Neural cell (in vitro differentiated cells): Measurements from ENCODE around the gene DBH. TPM values are rescaled to one million over a fixed set of nuclear protein-coding genes. Genes with fewer than 3 reads are reported as not detected.

Source experiments
- H2AFZ ChIP-seq: fragments of 200-600, 300-800 bp; sonication (generic), shearing (Covaris generic); 2 replicates; pipeline ENCODE4 v1.6.0; 2014; ENCODE audit warnings: low read depth, mild to moderate bottlenecking, antibody characterized with exemption, low read length, moderate library complexity
- H3F3A ChIP-seq: fragments of 200-600 bp; shearing (Covaris generic); 2 replicates; pipeline ENCODE4 v1.6.1; 2016; ENCODE audit warnings: mild to moderate bottlenecking, moderate library complexity, mixed read lengths, antibody characterized with exemption, low read length; ENCODE audit not compliant: insufficient read depth, poor library complexity, severe bottlenecking
- H3K27ac ChIP-seq: fragments of 200-600, 300-800 bp; sonication (generic), shearing (Covaris generic); 2 replicates; pipeline ENCODE4 v1.5.1; 2014; ENCODE audit warnings: mild to moderate bottlenecking, low read length, moderate library complexity
- H3K27me3 ChIP-seq: fragments of 300-800, 200-600 bp; sonication (generic), shearing (Covaris generic); 2 replicates; pipeline ENCODE4 v1.6.0; 2014; ENCODE audit warnings: mild to moderate bottlenecking, low read depth, low read length, moderate library complexity; ENCODE audit not compliant: insufficient read depth
- H3K36me3 ChIP-seq: fragments of 300-800, 200-600 bp; sonication (generic), shearing (Covaris generic); 2 replicates; pipeline ENCODE4 v1.5.1; 2014; ENCODE audit warnings: mild to moderate bottlenecking, antibody characterized with exemption, low read length, moderate library complexity; ENCODE audit not compliant: insufficient read depth
- H3K4me2 ChIP-seq: fragments of 300-800, 200-600 bp; sonication (generic), shearing (Covaris generic); 2 replicates; pipeline ENCODE4 v1.6.0; 2014; ENCODE audit warnings: mild to moderate bottlenecking, low read length
- H3K4me3 ChIP-seq: fragments of 300-800, 200-600 bp; sonication (generic), shearing (Covaris generic); 2 replicates; pipeline ENCODE4 v1.5.1; 2014; ENCODE audit warnings: mild to moderate bottlenecking, low read length, moderate library complexity
- H3K79me2 ChIP-seq: fragments of 200-600 bp; shearing (Covaris generic); replicated peaks from 2 replicates; pipeline ENCODE4 v1.6.0; 2014; ENCODE audit warnings: mild to moderate bottlenecking, low read length, moderate library complexity; ENCODE audit not compliant: insufficient read depth
- H3K9ac ChIP-seq: fragments of 300-800, 200-600 bp; sonication (generic), shearing (Covaris generic); 2 replicates; pipeline ENCODE4 v1.6.1; 2016; ENCODE audit warnings: mild to moderate bottlenecking, low read length, mixed read lengths
- H3K9me2 ChIP-seq: fragments of 200-600 bp; shearing (Covaris generic); 2 replicates; pipeline ENCODE4 v1.6.1; 2016; ENCODE audit warnings: mild to moderate bottlenecking, low read length, mixed read lengths; ENCODE audit not compliant: insufficient read depth
- H3K9me3 ChIP-seq: fragments of 200-600, 300-800 bp; sonication (generic), shearing (Covaris generic); 2 replicates; pipeline ENCODE4 v1.6.1; 2016; ENCODE audit warnings: mild to moderate bottlenecking, mixed run types, low read length, moderate library complexity, mixed read lengths
- H4K20me1 ChIP-seq: fragments of 200-600 bp; shearing (Covaris generic); 2 replicates; pipeline ENCODE4 v1.6.1; 2016; ENCODE audit warnings: mild to moderate bottlenecking, mixed run types; ENCODE audit not compliant: insufficient read depth
- EP300 ChIP-seq: fragments of 450-650 bp; conservative IDR thresholded peaks from 2 replicates; pipeline ENCODE4 v1.6.1; 2014; ENCODE audit warnings: antibody characterized with exemption, mild to moderate bottlenecking, moderate library complexity; ENCODE audit not compliant: poor library complexity, severe bottlenecking
- EZH2 ChIP-seq: fragments of 200-600, 300-800 bp; shearing (Covaris generic), sonication (generic); IDR thresholded peaks from 2 replicates; pipeline ENCODE4 v1.6.1; 2014; ENCODE audit warnings: antibody characterized with exemption, low read length, borderline replicate concordance, mild to moderate bottlenecking; ENCODE audit not compliant: insufficient read depth, poor library complexity, severe bottlenecking
- MXI1 ChIP-seq: fragments of 450-650 bp; conservative IDR thresholded peaks from 2 replicates; pipeline ENCODE4 v1.6.1; 2014; ENCODE audit warnings: antibody characterized with exemption, mild to moderate bottlenecking; ENCODE audit not compliant: poor library complexity, severe bottlenecking
- POLR2AphosphoS5 ChIP-seq: IDR thresholded peaks from 2 replicates; pipeline ENCODE4 v1.6.1; 2012
- RAD21 ChIP-seq: fragments of 450-650 bp; conservative IDR thresholded peaks from 2 replicates; pipeline ENCODE4 v1.6.1; 2014; ENCODE audit warnings: antibody characterized with exemption, mild to moderate bottlenecking, moderate library complexity
- SMC3 ChIP-seq: fragments of 450-650 bp; conservative IDR thresholded peaks from 2 replicates; pipeline ENCODE4 v1.6.1; 2014; ENCODE audit warnings: antibody characterized with exemption, mild to moderate bottlenecking, moderate library complexity; ENCODE audit not compliant: poor library complexity
- TAF1 ChIP-seq: IDR thresholded peaks from 2 replicates; pipeline ENCODE4 v1.6.1; 2012; ENCODE audit warnings: low read depth
- polyA plus RNA-seq: library from polyadenylated mRNA; depleted of rRNA; stranded (reverse); fragments of >200 nt; gene quantifications from 2 replicates; pipeline ENCODE4 v1.2.3, GENCODE V29; 2014
- TF ChIP-seq, protein P1 (sequence below): fragments of 450-650 bp; IDR thresholded peaks from 2 replicates; pipeline ENCODE4 v1.5.1; 2014; ENCODE audit warnings: antibody characterized with exemption, mild to moderate bottlenecking, moderate library complexity; ENCODE audit not compliant: poor library complexity, severe bottlenecking
- TF ChIP-seq, protein P2 (sequence below): IDR thresholded peaks from 2 replicates; pipeline ENCODE4 v1.6.1; 2012; ENCODE audit warnings: borderline replicate concordance

Gene DBH
- polyA plus RNA-seq, 1 donor from 2014 or later, result not detected

DNA sequence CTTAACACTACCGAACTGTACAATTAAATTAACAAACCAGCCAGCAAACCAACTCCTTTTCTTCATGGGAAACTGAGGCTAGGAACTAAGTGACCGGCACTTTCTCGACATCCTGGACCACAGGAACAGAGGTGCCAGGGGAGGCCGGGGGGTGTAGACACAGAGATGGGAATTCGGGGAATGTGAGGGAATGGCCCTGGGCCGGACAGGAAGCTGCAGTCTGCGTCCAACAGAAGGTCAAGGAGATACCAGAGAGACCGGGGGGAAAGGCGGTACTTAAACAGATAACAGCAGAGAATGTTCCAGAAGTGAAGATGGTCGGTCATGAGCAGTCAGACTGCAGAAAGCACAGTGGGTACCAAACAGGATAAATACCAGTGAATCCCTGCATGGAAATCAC, 40.3 kb downstream of the DBH start:
- no peaks in the 10 kb centered on the region for H3K79me2 ChIP-seq
- H3K9me2 ChIP-seq, result no peaks in the 10 kb centered on the region
- H3K9me3 ChIP-seq, result no peaks in the 10 kb centered on the region
- no peak overlapping the region for H3K4me2 ChIP-seq
- H3K27me3 ChIP-seq, result no peaks in the 10 kb centered on the region
- H4K20me1 ChIP-seq, result no peaks in the 10 kb centered on the region
- no peaks in the 10 kb centered on the region for H3F3A ChIP-seq
- no peak overlapping the region for H3K27ac ChIP-seq
- H2AFZ ChIP-seq, result no peak overlapping the region
- H3K4me3 ChIP-seq, result no peak overlapping the region
- H3K9ac ChIP-seq, result no peak overlapping the region
- TF ChIP-seq SMC3 (no peak), POLR2AphosphoS5 (no peak), EZH2 (no peak), EP300 (no peak), MXI1 (no peak), RAD21 (no peak), TAF1 (no peak)
- TF ChIP-seq, protein P1, sequence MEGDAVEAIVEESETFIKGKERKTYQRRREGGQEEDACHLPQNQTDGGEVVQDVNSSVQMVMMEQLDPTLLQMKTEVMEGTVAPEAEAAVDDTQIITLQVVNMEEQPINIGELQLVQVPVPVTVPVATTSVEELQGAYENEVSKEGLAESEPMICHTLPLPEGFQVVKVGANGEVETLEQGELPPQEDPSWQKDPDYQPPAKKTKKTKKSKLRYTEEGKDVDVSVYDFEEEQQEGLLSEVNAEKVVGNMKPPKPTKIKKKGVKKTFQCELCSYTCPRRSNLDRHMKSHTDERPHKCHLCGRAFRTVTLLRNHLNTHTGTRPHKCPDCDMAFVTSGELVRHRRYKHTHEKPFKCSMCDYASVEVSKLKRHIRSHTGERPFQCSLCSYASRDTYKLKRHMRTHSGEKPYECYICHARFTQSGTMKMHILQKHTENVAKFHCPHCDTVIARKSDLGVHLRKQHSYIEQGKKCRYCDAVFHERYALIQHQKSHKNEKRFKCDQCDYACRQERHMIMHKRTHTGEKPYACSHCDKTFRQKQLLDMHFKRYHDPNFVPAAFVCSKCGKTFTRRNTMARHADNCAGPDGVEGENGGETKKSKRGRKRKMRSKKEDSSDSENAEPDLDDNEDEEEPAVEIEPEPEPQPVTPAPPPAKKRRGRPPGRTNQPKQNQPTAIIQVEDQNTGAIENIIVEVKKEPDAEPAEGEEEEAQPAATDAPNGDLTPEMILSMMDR, result no peak
- TF ChIP-seq, protein P2, sequence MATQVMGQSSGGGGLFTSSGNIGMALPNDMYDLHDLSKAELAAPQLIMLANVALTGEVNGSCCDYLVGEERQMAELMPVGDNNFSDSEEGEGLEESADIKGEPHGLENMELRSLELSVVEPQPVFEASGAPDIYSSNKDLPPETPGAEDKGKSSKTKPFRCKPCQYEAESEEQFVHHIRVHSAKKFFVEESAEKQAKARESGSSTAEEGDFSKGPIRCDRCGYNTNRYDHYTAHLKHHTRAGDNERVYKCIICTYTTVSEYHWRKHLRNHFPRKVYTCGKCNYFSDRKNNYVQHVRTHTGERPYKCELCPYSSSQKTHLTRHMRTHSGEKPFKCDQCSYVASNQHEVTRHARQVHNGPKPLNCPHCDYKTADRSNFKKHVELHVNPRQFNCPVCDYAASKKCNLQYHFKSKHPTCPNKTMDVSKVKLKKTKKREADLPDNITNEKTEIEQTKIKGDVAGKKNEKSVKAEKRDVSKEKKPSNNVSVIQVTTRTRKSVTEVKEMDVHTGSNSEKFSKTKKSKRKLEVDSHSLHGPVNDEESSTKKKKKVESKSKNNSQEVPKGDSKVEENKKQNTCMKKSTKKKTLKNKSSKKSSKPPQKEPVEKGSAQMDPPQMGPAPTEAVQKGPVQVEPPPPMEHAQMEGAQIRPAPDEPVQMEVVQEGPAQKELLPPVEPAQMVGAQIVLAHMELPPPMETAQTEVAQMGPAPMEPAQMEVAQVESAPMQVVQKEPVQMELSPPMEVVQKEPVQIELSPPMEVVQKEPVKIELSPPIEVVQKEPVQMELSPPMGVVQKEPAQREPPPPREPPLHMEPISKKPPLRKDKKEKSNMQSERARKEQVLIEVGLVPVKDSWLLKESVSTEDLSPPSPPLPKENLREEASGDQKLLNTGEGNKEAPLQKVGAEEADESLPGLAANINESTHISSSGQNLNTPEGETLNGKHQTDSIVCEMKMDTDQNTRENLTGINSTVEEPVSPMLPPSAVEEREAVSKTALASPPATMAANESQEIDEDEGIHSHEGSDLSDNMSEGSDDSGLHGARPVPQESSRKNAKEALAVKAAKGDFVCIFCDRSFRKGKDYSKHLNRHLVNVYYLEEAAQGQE, result no peak
- H3K36me3 ChIP-seq, result no peaks in the 10 kb centered on the region

DNA sequence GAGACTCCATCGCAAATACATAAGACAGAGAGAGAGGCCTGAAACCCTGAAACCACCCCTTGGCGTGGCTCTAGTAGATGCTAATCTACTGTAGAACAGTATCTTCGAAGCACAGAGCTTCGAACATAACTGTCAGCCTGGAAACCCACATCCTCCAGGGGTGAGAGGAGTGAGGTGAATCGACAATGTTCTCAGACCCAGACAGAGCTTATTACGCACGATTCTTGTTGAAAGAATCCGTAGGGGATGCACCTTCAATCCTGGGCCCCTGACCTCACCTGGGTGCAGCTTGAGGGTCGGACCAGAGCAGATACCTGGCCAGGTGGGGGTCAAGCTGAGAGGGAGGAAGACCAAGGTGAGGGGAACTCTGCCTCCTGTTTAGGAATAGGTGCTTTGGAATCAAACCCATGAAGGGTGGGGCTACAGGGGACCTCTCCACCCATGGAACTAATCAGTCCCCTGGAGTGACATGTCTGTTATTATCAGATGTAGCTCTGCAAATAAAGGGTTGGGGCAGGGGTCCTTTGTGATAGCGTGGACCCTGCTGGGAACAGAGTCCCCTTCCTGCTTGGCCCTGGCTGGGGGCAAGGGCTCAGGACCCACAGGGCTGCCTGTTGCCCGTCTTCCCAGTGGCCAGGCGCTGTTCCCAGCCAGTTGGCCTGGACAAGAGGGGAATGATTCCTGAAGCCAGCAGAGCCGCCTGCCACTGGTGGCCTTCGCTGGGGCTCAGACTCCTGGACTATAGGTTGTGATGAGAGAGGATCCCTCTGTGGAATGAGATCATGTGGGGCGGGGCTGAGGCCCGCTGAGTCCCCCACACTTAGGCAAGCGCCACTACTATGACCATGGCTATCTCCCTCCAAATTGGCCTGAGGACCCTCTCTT, 41.2 kb downstream of the DBH start:
- H3F3A ChIP-seq, result no peaks in the 10 kb centered on the region
- H3K36me3 ChIP-seq, result no peaks in the 10 kb centered on the region
- no peaks in the 10 kb centered on the region for H3K27me3 ChIP-seq
- no peak overlapping the region for H3K27ac ChIP-seq
- H4K20me1 ChIP-seq, result no peaks in the 10 kb centered on the region
- no peak overlapping the region for H3K4me2 ChIP-seq
- no peak overlapping the region for H3K4me3 ChIP-seq
- H2AFZ ChIP-seq, result no peak overlapping the region
- H3K9ac ChIP-seq, result no peak overlapping the region
- H3K9me2 ChIP-seq, result no peaks in the 10 kb centered on the region
- no peaks in the 10 kb centered on the region for H3K79me2 ChIP-seq
- no peaks in the 10 kb centered on the region for H3K9me3 ChIP-seq
- TF ChIP-seq EP300 (no peak), MXI1 (no peak), TAF1 (no peak), SMC3 (no peak), EZH2 (no peak), POLR2AphosphoS5 (no peak), RAD21 (no peak)
- TF ChIP-seq, protein P1, result no peak
- TF ChIP-seq, protein P2, result no peak
